Vagina (tissue), 2 donors: ENCODE measurements around the gene NID1. TPM values are rescaled to one million over a fixed set of nuclear protein-coding genes. Genes with fewer than 3 reads are reported as not detected.

Source experiments
- DNase-seq, 2 donors: peaks; one replicate each; pipeline ENCODE4 v3.0.0-alpha.2; 2017; ENCODE audit errors: extremely low spot score in 2 of 2
- H3K27ac ChIP-seq: fragments of 200-600 bp; sonication (generic); one replicate; pipeline ENCODE4 v1.5.1; 2019
- H3K27me3 ChIP-seq: fragments of 200-600 bp; sonication (generic); one replicate; pipeline ENCODE4 v1.5.1; 2019
- H3K36me3 ChIP-seq, 2 donors: fragments of 200-600 bp; sonication (generic); one replicate each; pipeline ENCODE4 v1.5.1; 2017 to 2019
- H3K4me1 ChIP-seq: fragments of 200-600 bp; sonication (generic); one replicate; pipeline ENCODE4 v1.5.1; 2019
- H3K4me3 ChIP-seq, 2 donors: fragments of 200-600 bp; sonication (generic); 1 replicate in 1 of 2; 2 replicates in 1 of 2; pipeline ENCODE4 v1.5.1; 2016 to 2019
- H3K9me3 ChIP-seq: fragments of 200-600 bp; sonication (generic); one replicate; pipeline ENCODE4 v1.5.1; 2019
- CTCF ChIP-seq, 3 experiments: fragments of 450-650 bp in 2 of 3; fragments of 200-600 bp in 1 of 3; sonication (generic) in 1 of 3; IDR thresholded peaks; one replicate each; pipeline ENCODE4 v1.5.1; 2017 to 2019; ENCODE audit warnings: antibody characterized with exemption in 3 of 3, mild to moderate bottlenecking in 2 of 3, moderate library complexity in 2 of 3
- POLR2A ChIP-seq, 2 donors: fragments of 450-650 bp; IDR thresholded peaks; one replicate each; pipeline ENCODE4 v1.6.1; 2017; ENCODE audit warnings: antibody characterized with exemption in 2 of 2, mild to moderate bottlenecking in 2 of 2, moderate library complexity in 2 of 2
- POLR2AphosphoS5 ChIP-seq, 2 donors: sonication (generic); formaldehyde crosslinking; IDR thresholded peaks; one replicate each; pipeline ENCODE4 v1.9.0; 2017; ENCODE audit warnings: antibody characterized with exemption in 2 of 2, mild to moderate bottlenecking in 2 of 2, low read depth in 1 of 2; ENCODE audit not compliant: insufficient read depth in 1 of 2
- intact Hi-C: fragments of 100-400 bp; cut with DNase I; formaldehyde crosslinking; loops from one replicate; pipeline ENCODE4 v1.15.1; 2023
- total RNA-seq: library from RNA; depleted of rRNA; stranded (reverse); fragments of >200 nt; gene quantifications from one replicate; pipeline ENCODE4 v1.2.3, GENCODE V29; 2016

NID1 gene
- total RNA-seq, 1 donor from 2014 or later = 154 TPM

DNA sequence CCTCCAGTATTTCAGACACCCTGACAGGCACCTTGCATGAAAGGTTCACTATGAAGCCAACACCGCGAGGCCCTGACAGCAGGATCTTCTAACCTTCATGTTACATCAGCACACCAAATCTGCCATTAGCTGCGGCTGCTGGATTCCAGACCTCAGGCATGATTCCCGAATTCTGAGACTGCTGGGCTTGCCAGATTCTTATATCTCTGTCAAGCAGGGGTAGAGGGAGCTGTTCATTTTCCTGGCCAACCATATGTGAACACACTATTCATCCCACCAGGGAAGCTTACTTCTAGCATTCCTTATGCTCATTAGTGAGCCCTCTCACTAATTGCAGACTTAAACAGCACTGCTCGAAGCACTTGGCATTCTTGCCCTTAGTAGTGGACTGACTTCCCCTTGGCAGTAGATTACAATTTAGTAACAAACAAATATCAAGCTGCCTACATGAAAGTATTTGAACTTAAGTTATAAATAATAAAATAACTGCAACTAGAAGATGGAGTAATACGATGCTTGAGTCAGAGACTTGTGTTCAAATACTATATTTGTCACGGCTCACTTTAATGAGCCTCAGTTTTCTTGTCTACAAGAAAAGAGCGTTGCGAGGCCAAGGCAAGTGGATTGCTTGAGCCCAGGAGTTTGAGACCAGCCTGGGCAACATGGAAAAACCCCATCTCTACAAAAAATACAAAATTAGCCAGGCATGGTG, 43.3 kb downstream of the NID1 start:
- H3K36me3 ChIP-seq = peaks cover 0 to 37% of the 10 kb centered on the region in 2 donors
- H3K4me3 ChIP-seq = no peak overlapping the region
- peaks cover 51% of the 10 kb centered on the region for H3K4me1 ChIP-seq
- no peak for TF ChIP-seq POLR2A (IDR thresholded peaks at IDR 0.05)
- TF ChIP-seq POLR2AphosphoS5 (IDR thresholded peaks at IDR 0.05; ENCODE audit: insufficient read depth in 1 of 2, low read depth in 1 of 2) = peak in 1 of 2 donors; percentile 8
- no peak for DNase-seq
- H3K9me3 ChIP-seq = no peaks in the 10 kb centered on the region
- peak overlapping the region; percentile 92 for H3K27ac ChIP-seq
- no peaks in the 10 kb centered on the region for H3K27me3 ChIP-seq
- intact Hi-C loops = loop anchor here (5.0 kb wide), 1 partner anchor 36 kb away; no protein-coding TSS in a partner anchor

DNA sequence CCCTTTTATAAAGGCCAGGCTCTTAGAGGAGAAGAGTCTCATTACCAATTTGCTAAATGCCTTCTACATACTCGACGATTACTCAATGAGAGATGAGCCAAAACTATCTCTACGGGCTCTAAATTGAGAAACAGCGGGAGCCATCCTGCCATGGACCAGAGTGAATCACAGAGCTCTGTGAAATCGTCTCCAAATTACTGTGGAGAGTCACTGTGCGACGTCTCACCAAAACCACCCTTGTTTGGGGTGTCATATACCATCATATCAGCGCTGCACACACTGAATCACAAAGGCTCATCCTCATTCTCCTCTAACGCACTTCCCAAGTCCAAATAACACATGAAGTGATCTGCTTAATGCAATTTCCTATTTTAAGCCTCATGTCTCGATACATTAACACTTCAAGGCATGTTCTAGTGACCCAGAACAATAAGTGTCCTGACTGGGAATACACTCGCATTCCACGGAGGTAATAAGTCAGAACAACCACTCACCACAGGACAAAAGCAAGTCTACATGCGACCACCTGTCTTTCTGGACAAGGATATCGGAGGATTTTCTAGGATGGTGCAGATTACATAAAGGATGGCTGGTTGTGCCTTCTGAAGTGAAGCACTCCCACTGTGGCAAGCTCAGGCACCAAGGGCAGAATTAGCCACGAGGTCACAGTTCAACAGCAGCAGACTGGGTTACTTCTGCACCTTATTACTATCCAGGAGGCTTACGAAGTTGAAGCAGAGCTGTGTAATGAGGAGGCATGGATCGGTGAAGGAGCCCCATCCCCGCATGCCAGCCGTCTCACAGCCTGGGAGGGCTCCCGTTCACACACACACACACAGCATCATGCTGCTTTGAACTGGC, 44.3 kb downstream of the NID1 start:
- H3K36me3 ChIP-seq = peaks cover 0 to 29% of the 10 kb centered on the region in 2 donors
- H3K27me3 ChIP-seq = no peaks in the 10 kb centered on the region
- intact Hi-C loops = loop anchor here (5.0 kb wide), 1 partner anchor 37 kb away; no protein-coding TSS in a partner anchor
- H3K9me3 ChIP-seq = no peaks in the 10 kb centered on the region
- no peak for DNase-seq
- no peak for TF ChIP-seq POLR2AphosphoS5 (IDR thresholded peaks at IDR 0.05; ENCODE audit: insufficient read depth in 1 of 2, low read depth in 1 of 2)
- no peak for TF ChIP-seq POLR2A (IDR thresholded peaks at IDR 0.05)
- TF ChIP-seq CTCF (IDR thresholded peaks at IDR 0.05) = no peak
- H3K4me1 ChIP-seq = peaks cover 59% of the 10 kb centered on the region
- H3K4me3 ChIP-seq = no peak overlapping the region
- H3K27ac ChIP-seq = peak overlapping the region; percentile 92

- Histone ChIP-seq H3K4me1 (peaks cover 71% of the 10 kb centered on the region), H3K9me3 (no peaks in the 10 kb centered on the region), H3K27me3 (no peaks in the 10 kb centered on the region), H3K4me3 (no peak overlapping the region), H3K27ac (peak overlapping the region; percentile 92), H3K36me3 (peaks cover 0 to 17% of the 10 kb centered on the region in 2 donors)
- intact Hi-C loops = no loop called here
- TF ChIP-seq CTCF (IDR thresholded peaks at IDR 0.05) = no peak
- TF ChIP-seq POLR2AphosphoS5 (IDR thresholded peaks at IDR 0.05; ENCODE audit: insufficient read depth in 1 of 2, low read depth in 1 of 2) = peak; percentile 83 to 94
- DNase-seq = peak in 1 of 2 donors; percentile 100
These were observed 45.9 kb downstream of the NID1 start for GRCh38 chr1:236018885-236019453.

- TF ChIP-seq POLR2AphosphoS5 (IDR thresholded peaks at IDR 0.05; ENCODE audit: insufficient read depth in 1 of 2, low read depth in 1 of 2) = no peak
- TF ChIP-seq CTCF (IDR thresholded peaks at IDR 0.05) = no peak
- no peak for TF ChIP-seq POLR2A (IDR thresholded peaks at IDR 0.05)
- no peaks in the 10 kb centered on the region for H3K27me3 ChIP-seq
- peaks cover 0 to 8% of the 10 kb centered on the region in 2 donors for H3K36me3 ChIP-seq
- H3K4me3 ChIP-seq = no peak overlapping the region
- intact Hi-C loops = no loop called here
- peaks cover 62% of the 10 kb centered on the region for H3K4me1 ChIP-seq
- no peak for DNase-seq
- peak overlapping the region; percentile 92 for H3K27ac ChIP-seq
- H3K9me3 ChIP-seq = no peaks in the 10 kb centered on the region
These were observed 48.0 kb downstream of the NID1 start for GRCh38 chr1:236016782-236017400.

GRCh38 chr1:236016083-236016482, 48.8 kb downstream of the NID1 start:
- Histone ChIP-seq H3K4me1 (peaks cover 62% of the 10 kb centered on the region), H3K27me3 (no peaks in the 10 kb centered on the region), H3K9me3 (no peaks in the 10 kb centered on the region), H3K36me3 (peaks cover 0 to 12% of the 10 kb centered on the region in 2 donors), H3K27ac (peak overlapping the region; percentile 92), H3K4me3 (no peak overlapping the region)
- intact Hi-C loops = no loop called here
- TF ChIP-seq POLR2A (IDR thresholded peaks at IDR 0.05) = no peak
- TF ChIP-seq POLR2AphosphoS5 (IDR thresholded peaks at IDR 0.05; ENCODE audit: insufficient read depth in 1 of 2, low read depth in 1 of 2) = peak in 1 of 2 donors; percentile 80
- TF ChIP-seq CTCF (IDR thresholded peaks at IDR 0.05) = no peak
- no peak for DNase-seq
